Measurements from ENCODE around the gene ELL. TPM values are rescaled to one million over a fixed set of nuclear protein-coding genes. Genes with fewer than 3 reads are reported as not detected.

Gene ELL
- 10 to 100 TPM; 20.3 to 20.9 TPM for total RNA-seq

- no peaks in the 10 kb centered on the region for H3K9me3 Mint-ChIP-seq
- peaks cover 16% of the 10 kb centered on the region for H3K4me1 Mint-ChIP-seq
- H3K36me3 Mint-ChIP-seq (ENCODE audit: low read depth), result peaks cover 3% of the 10 kb centered on the region
- ChIA-PET CTCF (interaction anchor here (0.6 to 3.5 kb wide), 8 partner anchors 11 to 229 kb away, joined by 4 to 31 read pairs (median 6); partner anchors contain the start of gene KXD1), POLR2A (no interaction called here)
- H3K27me3 Mint-ChIP-seq, result no peaks in the 10 kb centered on the region
- peak within 1 kb of the TSS; percentile 97 for H3K27ac Mint-ChIP-seq
- DNase-seq, result no peak
- H3K4me3 Mint-ChIP-seq, result peak within 1 kb of the TSS; percentile 89
These were observed at the start of gene ELL for GRCh38 chr19:18521692-18522123. Gene ELL, minus strand, starts transcription at chr19:18522070. Its CDS starts 15 bp downstream, at chr19:18522055.

- peaks cover 16% of the 10 kb centered on the region for H3K4me1 Mint-ChIP-seq
These were observed 46.5 kb upstream of the ELL start for GRCh38 chr19:18568367-18568766.

GRCh38 chr19:18566953-18567352 is 45.1 kb upstream of the ELL start:
- peaks cover 4% of the 10 kb centered on the region for H3K4me1 Mint-ChIP-seq
- ChIA-PET CTCF (interaction anchor here (0.9 to 1.1 kb wide), 2 partner anchors 9 to 46 kb away, joined by 3 read pairs; no protein-coding TSS in a partner anchor), POLR2A (no interaction called here)
- DNase-seq, result no peak
- H3K27me3 Mint-ChIP-seq, result no peaks in the 10 kb centered on the region
- no peaks in the 10 kb centered on the region for H3K9me3 Mint-ChIP-seq
- peaks cover 42% of the 10 kb centered on the region for H3K36me3 Mint-ChIP-seq (ENCODE audit: low read depth)
- no peak overlapping the region for H3K27ac Mint-ChIP-seq
- H3K4me3 Mint-ChIP-seq, result no peak overlapping the region

More at GRCh38 chr19:18568367-18568766, 46.5 kb upstream of the ELL start:
- no peak for DNase-seq
- H3K27me3 Mint-ChIP-seq, result no peaks in the 10 kb centered on the region
- no peaks in the 10 kb centered on the region for H3K9me3 Mint-ChIP-seq
- H3K27ac Mint-ChIP-seq, result no peak overlapping the region
- ChIA-PET POLR2A (no interaction called here), CTCF (no interaction called here)
- H3K36me3 Mint-ChIP-seq (ENCODE audit: low read depth), result peaks cover 49% of the 10 kb centered on the region
- H3K4me3 Mint-ChIP-seq, result no peak overlapping the region

DNA sequence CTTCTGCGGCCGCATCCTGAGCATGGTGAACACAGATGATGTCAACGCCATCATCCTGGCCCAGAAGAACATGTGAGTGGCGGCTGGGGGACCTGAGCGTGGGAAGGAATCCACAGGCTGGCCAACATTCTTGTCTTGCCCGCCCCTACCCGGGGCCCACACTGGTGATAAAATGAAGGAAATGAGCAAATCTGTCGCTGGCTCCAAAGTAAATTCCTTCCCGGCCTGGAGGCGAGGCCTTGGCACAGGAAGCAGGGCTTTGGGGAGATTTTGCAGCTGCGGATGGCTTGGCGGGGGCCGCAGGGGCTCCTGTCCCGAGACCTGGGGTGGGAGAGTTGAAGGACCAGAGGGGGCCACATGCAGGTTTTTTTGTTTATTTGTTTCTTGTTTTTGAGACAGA is 40.2 kb upstream of the ELL start:
- ChIA-PET CTCF (interaction anchor here (2.8 kb wide), 1 partner anchor 27 kb away, joined by 13 read pairs; the partner anchor contains the start of gene REX1BD), POLR2A (no interaction called here)
- no peak for DNase-seq
- Mint-ChIP-seq H3K27me3 (no peaks in the 10 kb centered on the region), H3K4me3 (no peak overlapping the region), H3K9me3 (no peaks in the 10 kb centered on the region), H3K4me1 (peaks cover 25% of the 10 kb centered on the region), H3K36me3 (ENCODE audit: low read depth) (peaks cover 23% of the 10 kb centered on the region), H3K27ac (no peak overlapping the region)

DNA sequence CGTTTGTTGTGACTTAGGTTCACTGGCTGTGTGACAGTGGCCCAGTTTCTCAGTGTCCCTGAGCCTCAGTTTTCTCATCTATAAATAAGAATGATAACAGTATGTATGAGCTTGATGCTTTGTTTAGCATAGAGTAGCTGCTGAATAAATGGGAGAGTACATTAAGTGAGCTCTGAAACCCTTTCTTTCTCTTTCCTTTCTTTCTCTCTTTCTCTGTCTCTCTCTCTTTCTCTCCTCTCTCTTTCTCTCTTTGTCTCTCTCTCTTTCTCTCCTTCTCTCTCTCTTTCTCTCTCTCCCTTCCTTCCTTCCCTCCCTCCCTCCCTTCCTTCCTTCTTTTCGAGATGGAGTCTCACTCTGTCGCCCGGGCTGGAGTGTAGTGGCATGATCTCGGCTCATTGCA is 37.8 kb upstream of the ELL start:
- CTCF ChIA-PET, result interaction anchor here (0.7 kb wide), 1 partner anchor 48 kb away, joined by 3 read pairs; no protein-coding TSS in a partner anchor

DNA sequence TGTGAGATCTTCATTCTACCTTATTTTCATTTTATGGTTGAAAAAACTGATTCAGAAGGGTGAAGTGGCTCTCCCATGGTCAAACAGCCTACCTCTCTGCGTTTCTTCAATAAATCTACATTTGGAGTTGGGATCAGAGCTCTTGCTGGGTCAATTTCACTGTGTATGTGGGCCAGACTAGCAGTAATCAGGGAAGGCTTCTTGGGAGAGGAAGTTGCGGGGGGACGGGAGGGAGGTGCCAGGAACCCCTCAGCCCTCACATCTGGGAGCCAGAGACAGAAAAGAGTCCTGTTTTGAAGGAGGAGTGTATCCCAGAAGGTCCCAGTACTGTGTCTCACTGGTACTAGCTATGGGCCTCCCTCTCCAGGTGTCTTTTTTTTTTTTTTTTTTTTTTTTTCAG is 36.7 kb upstream of the ELL start:
- ChIA-PET POLR2A (interaction anchor here (0.6 to 1.0 kb wide), 2 partner anchors 13 to 48 kb away, joined by 3 read pairs; partner anchors contain the start of gene UBA52), CTCF (interaction anchor here (0.6 to 2.1 kb wide), 6 partner anchors 13 to 137 kb away, joined by 3 to 16 read pairs (median 4); no protein-coding TSS in a partner anchor)
- peaks cover 27% of the 10 kb centered on the region for H3K4me1 Mint-ChIP-seq
- peak overlapping the region; percentile 83 for H3K4me3 Mint-ChIP-seq
- no peak for DNase-seq
- peak overlapping the region; percentile 97 for H3K27ac Mint-ChIP-seq
- H3K36me3 Mint-ChIP-seq (ENCODE audit: low read depth), result peaks cover 12% of the 10 kb centered on the region
- no peaks in the 10 kb centered on the region for H3K9me3 Mint-ChIP-seq
- H3K27me3 Mint-ChIP-seq, result no peaks in the 10 kb centered on the region

More for the DNA sequence above, 37.8 kb upstream of the ELL start:
- POLR2A ChIA-PET, result no interaction called here
- DNase-seq, result no peak
- peak overlapping the region; percentile 97 for H3K27ac Mint-ChIP-seq
- H3K4me1 Mint-ChIP-seq, result peaks cover 27% of the 10 kb centered on the region
- H3K9me3 Mint-ChIP-seq, result no peaks in the 10 kb centered on the region
- peaks cover 14% of the 10 kb centered on the region for H3K36me3 Mint-ChIP-seq (ENCODE audit: low read depth)
- no peaks in the 10 kb centered on the region for H3K27me3 Mint-ChIP-seq
- H3K4me3 Mint-ChIP-seq, result peak overlapping the region; percentile 83

DNA sequence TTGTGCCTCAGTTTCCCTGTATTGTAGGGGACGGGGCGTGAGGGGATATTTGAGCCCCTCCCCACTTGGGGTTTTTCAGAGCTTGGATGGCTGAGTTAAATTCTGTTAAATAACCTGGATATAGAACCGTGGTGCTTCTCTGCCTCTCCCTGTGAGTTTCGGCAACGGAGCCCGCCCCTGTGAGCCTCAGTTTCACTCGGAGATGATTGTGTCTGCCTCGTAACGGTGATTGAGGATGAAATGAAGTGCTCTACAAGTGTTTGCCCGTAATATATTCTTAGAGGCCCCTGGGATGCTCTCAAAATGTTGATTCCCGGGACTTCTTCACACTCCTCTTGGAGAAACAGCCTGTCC is 36.3 kb upstream of the ELL start:
- H3K9me3 Mint-ChIP-seq, result no peaks in the 10 kb centered on the region
- ChIA-PET POLR2A (interaction anchor here (0.6 to 1.0 kb wide), 3 partner anchors 14 to 47 kb away, joined by 3 read pairs; partner anchors contain the start of gene UBA52), CTCF (interaction anchor here (0.5 to 2.1 kb wide), 9 partner anchors 12 to 137 kb away, joined by 3 to 16 read pairs (median 3); partner anchors contain the start of gene REX1BD)
- H3K4me1 Mint-ChIP-seq, result peaks cover 27% of the 10 kb centered on the region
- H3K27ac Mint-ChIP-seq, result peak overlapping the region; percentile 97
- no peaks in the 10 kb centered on the region for H3K27me3 Mint-ChIP-seq
- peak overlapping the region; percentile 83 for H3K4me3 Mint-ChIP-seq
- DNase-seq, result no peak
- peaks cover 8% of the 10 kb centered on the region for H3K36me3 Mint-ChIP-seq (ENCODE audit: low read depth)

- POLR2A ChIA-PET, result interaction anchor here (0.6 to 1.1 kb wide), 3 partner anchors 14 to 47 kb away, joined by 3 to 6 read pairs (median 3); partner anchors contain the start of gene UBA52
These were observed 35.7 kb upstream of the ELL start, which contains the start of gene KXD1 for GRCh38 chr19:18557411-18558201. Gene KXD1, plus strand, starts transcription at chr19:18557870. Its CDS starts 4,187 bp downstream, at chr19:18562057.

DNA sequence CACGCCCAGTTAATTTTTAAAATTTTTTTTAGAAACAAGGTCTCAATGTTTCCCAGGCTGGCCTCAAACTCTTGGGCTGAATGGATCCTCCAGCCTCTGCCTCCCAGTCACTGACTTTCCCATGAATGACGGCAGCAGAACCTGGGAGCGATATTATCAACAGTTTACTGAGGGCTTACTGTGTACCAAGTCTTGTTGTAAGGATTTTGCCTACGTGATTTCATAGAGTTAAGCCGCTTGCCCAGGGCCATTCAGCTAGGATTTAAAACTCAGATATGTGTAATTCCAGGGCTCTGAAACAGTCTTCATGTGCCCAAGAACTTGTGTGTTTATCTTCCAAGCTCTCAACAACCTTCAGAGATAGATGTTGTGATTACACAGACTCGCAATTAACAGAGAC is 29.8 kb upstream of the ELL start:
- CTCF ChIA-PET, result interaction anchor here (0.6 to 1.7 kb wide), 4 partner anchors 23 to 61 kb away, joined by 3 to 4 read pairs (median 3); partner anchors contain the start of genes REX1BD and TMEM59L
- Mint-ChIP-seq H3K27me3 (peaks cover 2% of the 10 kb centered on the region), H3K9me3 (no peaks in the 10 kb centered on the region), H3K27ac (no peak overlapping the region), H3K4me1 (no peaks in the 10 kb centered on the region), H3K4me3 (no peak overlapping the region), H3K36me3 (ENCODE audit: low read depth) (no peaks in the 10 kb centered on the region)
- no peak for DNase-seq
- POLR2A ChIA-PET, result no interaction called here

More at GRCh38 chr19:18557411-18558201, 35.7 kb upstream of the ELL start, which contains the start of gene KXD1:
- Mint-ChIP-seq H3K36me3 (ENCODE audit: low read depth) (peaks cover 4% of the 10 kb centered on the region), H3K4me1 (peaks cover 27% of the 10 kb centered on the region), H3K9me3 (no peaks in the 10 kb centered on the region), H3K27me3 (no peaks in the 10 kb centered on the region), H3K27ac (peak within 1 kb of the TSS; percentile 97), H3K4me3 (peak within 1 kb of the TSS; percentile 83)
- peak; percentile 100 for DNase-seq
- CTCF ChIA-PET, result interaction anchor here (0.5 to 2.1 kb wide), 11 partner anchors 12 to 136 kb away, joined by 3 to 16 read pairs (median 3); partner anchors contain the start of genes FKBP8 and REX1BD

- Mint-ChIP-seq H3K27me3 (no peaks in the 10 kb centered on the region), H3K9me3 (no peaks in the 10 kb centered on the region), H3K27ac (peak overlapping the region; percentile 99), H3K36me3 (ENCODE audit: low read depth) (peaks cover 14% of the 10 kb centered on the region), H3K4me3 (peak overlapping the region; percentile 91), H3K4me1 (peaks cover 30% of the 10 kb centered on the region)
- ChIA-PET CTCF (interaction anchor here (0.5 to 1.6 kb wide), 12 partner anchors 10 to 274 kb away, joined by 3 to 8 read pairs (median 4); partner anchors contain the start of genes REX1BD and UBA52), POLR2A (interaction anchor here (1.5 kb wide), 1 partner anchor 45 kb away, joined by 3 read pairs; no protein-coding TSS in a partner anchor)
- DNase-seq, result peak; percentile 93
These were observed 22.1 kb upstream of the ELL start for GRCh38 chr19:18543814-18544475.

GRCh38 chr19:18542941-18543813 is 21.3 kb upstream of the ELL start, which contains the start of gene FKBP8:
Gene FKBP8, minus strand, starts transcription at chr19:18543573. Its CDS starts 1,603 bp downstream, at chr19:18541970.
- H3K27ac Mint-ChIP-seq, result peak within 1 kb of the TSS; percentile 99

More at GRCh38 chr19:18542941-18543813, 21.3 kb upstream of the ELL start, which contains the start of gene FKBP8:
- Mint-ChIP-seq H3K36me3 (ENCODE audit: low read depth) (peaks cover 14% of the 10 kb centered on the region), H3K4me1 (peaks cover 30% of the 10 kb centered on the region), H3K4me3 (peak within 1 kb of the TSS; percentile 91), H3K9me3 (no peaks in the 10 kb centered on the region), H3K27me3 (no peaks in the 10 kb centered on the region)
- ChIA-PET POLR2A (interaction anchor here (1.5 kb wide), 1 partner anchor 46 kb away, joined by 3 read pairs; no protein-coding TSS in a partner anchor), CTCF (interaction anchor here (1.1 to 2.1 kb wide), 9 partner anchors 14 to 87 kb away, joined by 3 to 8 read pairs (median 6); partner anchors contain the start of genes REX1BD and UBA52)
- DNase-seq, result peak; percentile 97
